Thoracic aorta (tissue), 2 donors: Measurements from ENCODE around the gene PLCXD3. TPM values are rescaled to one million over a fixed set of nuclear protein-coding genes. Genes with fewer than 3 reads are reported as not detected.

Experiments
- ATAC-seq: fragments of 150-250 bp; one replicate; pipeline ENCODE4 v1.8.0; 2017; ENCODE audit warnings: low read depth; ENCODE audit not compliant: insufficient number of reproducible peaks, low FRiP score
- DNase-seq: peaks from one replicate; pipeline ENCODE4 v3.0.0-alpha.2; 2020; ENCODE audit warnings: low spot score
- H3K27ac ChIP-seq, 2 donors: fragments of 200-600 bp; sonication (generic); 1 replicate in 1 of 2; 2 replicates in 1 of 2; pipeline ENCODE4 v1.5.1; 2016; ENCODE audit warnings: mild to moderate bottlenecking in 2 of 2, moderate library complexity in 2 of 2
- H3K27me3 ChIP-seq: fragments of 200-600 bp; sonication (generic); replicated peaks from 2 replicates; pipeline ENCODE4 v1.6.0; 2016; ENCODE audit warnings: mild to moderate bottlenecking; ENCODE audit not compliant: insufficient read depth
- H3K36me3 ChIP-seq: fragments of 200-600 bp; sonication (generic); one replicate; pipeline ENCODE4 v1.5.1; 2016
- H3K4me1 ChIP-seq, 2 donors: fragments of 200-600 bp; sonication (generic); 1 replicate in 1 of 2; 2 replicates in 1 of 2; pipeline versions ENCODE4 v1.5.1 to v1.6.0; 2016; ENCODE audit warnings: low read depth in 2 of 2, mild to moderate bottlenecking in 1 of 2; ENCODE audit not compliant: control insufficient read depth in 1 of 2
- H3K4me3 ChIP-seq: fragments of 200-600 bp; sonication (generic); 2 replicates; pipeline ENCODE4 v1.5.1; 2016; ENCODE audit warnings: mild to moderate bottlenecking
- H3K9me3 ChIP-seq: fragments of 200-600 bp; sonication (generic); 2 replicates; pipeline ENCODE4 v1.5.1; 2016
- total RNA-seq, 2 donors: library from RNA; depleted of rRNA; stranded (reverse); fragments of >200 nt; gene quantifications; one replicate each; pipeline versions ENCODE4 v1.1.0 to v1.2.3, GENCODE V29; 2016
- TF ChIP-seq, protein P1 (sequence below): fragments of 200-600 bp; sonication (generic); IDR thresholded peaks from one replicate; pipeline ENCODE4 v1.5.1; 2019; ENCODE audit warnings: antibody characterized with exemption

The PLCXD3 gene
- total RNA-seq, 2 donors from 2014 or later = 4.3 to 5.9 TPM

DNA sequence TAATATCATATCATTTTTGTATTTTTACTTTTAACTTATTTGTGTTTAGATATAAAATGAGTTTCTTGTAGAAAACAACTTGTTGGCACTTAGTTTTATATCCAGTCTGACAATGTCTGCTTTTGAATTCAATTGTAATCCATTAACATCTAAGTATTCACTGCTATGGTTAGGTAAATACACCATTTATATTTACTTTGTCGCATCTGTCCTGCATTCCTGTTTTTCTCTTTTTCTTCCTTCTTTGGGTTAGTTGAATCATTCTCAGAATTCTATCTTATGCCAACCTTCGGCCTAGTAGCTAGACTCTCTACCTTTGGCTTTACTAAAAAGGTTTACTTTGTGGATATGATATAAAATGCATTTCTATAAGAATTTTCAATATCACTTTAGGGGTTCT is 107.6 kb downstream of the PLCXD3 start:
- Histone ChIP-seq H3K4me3 (no peak overlapping the region), H3K27me3 (no peaks in the 10 kb centered on the region)

DNA sequence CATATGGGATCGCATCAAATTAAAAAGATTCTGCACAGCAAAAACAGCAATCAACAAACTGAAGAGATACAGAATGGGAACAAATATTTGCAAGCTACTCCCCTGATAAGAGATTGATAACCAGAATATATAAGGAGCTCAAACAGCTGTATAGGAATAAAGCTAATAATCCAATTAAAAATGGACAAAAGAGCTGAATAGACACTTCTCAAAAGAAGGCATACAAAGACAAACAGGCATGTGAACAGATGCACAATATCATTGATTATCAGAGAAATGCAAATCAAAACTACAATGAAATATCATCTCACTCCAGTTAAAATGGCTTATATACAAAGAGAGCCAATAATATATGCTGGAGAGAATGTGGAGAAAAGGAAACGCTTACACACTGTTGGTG is 110.6 kb downstream of the PLCXD3 start:
- H3K4me3 ChIP-seq = no peak overlapping the region
- H3K27ac ChIP-seq = no peak overlapping the region
- no peak for ATAC-seq
- H3K4me1 ChIP-seq = no peaks in the 10 kb centered on the region
- no peaks in the 10 kb centered on the region for H3K36me3 ChIP-seq
- DNase-seq = no peak
- peaks cover 7% of the 10 kb centered on the region for H3K9me3 ChIP-seq
- no peaks in the 10 kb centered on the region for H3K27me3 ChIP-seq
- TF ChIP-seq, protein P1, sequence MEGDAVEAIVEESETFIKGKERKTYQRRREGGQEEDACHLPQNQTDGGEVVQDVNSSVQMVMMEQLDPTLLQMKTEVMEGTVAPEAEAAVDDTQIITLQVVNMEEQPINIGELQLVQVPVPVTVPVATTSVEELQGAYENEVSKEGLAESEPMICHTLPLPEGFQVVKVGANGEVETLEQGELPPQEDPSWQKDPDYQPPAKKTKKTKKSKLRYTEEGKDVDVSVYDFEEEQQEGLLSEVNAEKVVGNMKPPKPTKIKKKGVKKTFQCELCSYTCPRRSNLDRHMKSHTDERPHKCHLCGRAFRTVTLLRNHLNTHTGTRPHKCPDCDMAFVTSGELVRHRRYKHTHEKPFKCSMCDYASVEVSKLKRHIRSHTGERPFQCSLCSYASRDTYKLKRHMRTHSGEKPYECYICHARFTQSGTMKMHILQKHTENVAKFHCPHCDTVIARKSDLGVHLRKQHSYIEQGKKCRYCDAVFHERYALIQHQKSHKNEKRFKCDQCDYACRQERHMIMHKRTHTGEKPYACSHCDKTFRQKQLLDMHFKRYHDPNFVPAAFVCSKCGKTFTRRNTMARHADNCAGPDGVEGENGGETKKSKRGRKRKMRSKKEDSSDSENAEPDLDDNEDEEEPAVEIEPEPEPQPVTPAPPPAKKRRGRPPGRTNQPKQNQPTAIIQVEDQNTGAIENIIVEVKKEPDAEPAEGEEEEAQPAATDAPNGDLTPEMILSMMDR = no peak

More for the DNA sequence above, 107.6 kb downstream of the PLCXD3 start:
- DNase-seq (no peak), ATAC-seq (no peak)
- H3K9me3 ChIP-seq = no peaks in the 10 kb centered on the region
- no peaks in the 10 kb centered on the region for H3K4me1 ChIP-seq
- TF ChIP-seq, protein P1 = no peak
- H3K27ac ChIP-seq = no peak overlapping the region
- no peaks in the 10 kb centered on the region for H3K36me3 ChIP-seq

DNA sequence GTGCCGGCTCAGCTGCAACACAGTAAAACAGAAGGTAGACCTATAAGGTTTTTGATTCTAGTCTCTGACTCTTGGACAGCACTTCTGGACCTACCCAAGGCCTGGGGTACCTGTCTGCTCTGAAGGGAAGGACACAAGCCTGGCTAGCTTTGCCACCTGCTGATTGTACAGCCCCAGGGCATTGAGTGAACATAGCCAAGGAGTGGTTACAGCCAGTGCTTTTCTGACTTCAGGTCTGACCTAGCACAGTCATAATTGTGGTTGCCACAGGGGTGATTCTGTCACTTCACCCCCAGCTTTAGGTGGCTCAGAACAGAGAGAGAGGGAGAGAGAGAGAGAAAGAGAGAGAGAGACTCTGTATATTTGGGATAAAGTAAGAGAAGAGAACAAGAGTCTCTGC is 118.4 kb downstream of the PLCXD3 start:
- Histone ChIP-seq H3K4me3 (no peak overlapping the region), H3K27me3 (no peaks in the 10 kb centered on the region), H3K36me3 (no peaks in the 10 kb centered on the region), H3K27ac (no peak overlapping the region), H3K9me3 (peaks cover 13% of the 10 kb centered on the region), H3K4me1 (no peaks in the 10 kb centered on the region)
- ATAC-seq (no peak), DNase-seq (no peak)
- TF ChIP-seq, protein P1 = no peak

DNA sequence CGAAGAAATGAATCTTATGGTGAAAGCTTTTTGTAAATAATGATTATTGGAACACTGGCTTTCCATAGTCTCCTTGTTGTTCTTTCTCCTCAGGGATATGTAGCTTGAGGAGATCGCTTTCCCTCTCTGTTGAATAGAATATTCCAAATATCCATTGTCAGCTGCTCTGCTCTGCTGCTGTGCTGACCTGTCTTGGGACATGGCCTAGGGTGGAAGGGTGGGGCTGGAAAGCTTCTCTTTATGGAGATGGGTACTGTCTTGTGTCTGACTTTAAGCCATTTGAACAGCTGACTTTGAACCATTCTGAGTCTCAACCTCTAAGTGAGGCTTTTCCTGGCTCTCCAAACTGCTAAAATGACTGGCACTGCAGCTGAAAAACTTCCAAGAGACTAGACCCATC is 135.8 kb downstream of the PLCXD3 start:
- TF ChIP-seq, protein P1 = no peak
- H3K9me3 ChIP-seq = no peaks in the 10 kb centered on the region
- no peaks in the 10 kb centered on the region for H3K4me1 ChIP-seq
- no peaks in the 10 kb centered on the region for H3K27me3 ChIP-seq
- H3K27ac ChIP-seq = no peak overlapping the region
- DNase-seq (no peak), ATAC-seq (no peak)
- no peak overlapping the region for H3K4me3 ChIP-seq
- H3K36me3 ChIP-seq = no peaks in the 10 kb centered on the region

DNA sequence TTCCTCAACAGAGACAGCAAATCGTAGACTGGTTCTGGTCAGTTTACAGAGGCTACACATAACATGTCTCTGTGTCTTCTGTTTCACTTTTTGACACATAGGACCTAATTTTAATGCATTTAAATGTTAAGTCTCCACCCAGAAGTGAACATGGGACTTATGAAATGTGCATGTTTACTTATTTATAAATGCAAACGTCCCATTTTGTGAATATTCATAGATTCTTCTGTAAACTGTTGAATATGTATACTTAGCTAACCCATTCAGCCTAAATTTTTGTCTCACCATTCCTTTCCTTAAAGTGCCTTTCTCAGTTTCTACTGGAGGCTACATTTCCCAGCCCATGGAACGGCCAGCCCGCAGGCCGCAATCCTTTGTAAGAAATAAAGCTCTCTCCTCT is 137.2 kb downstream of the PLCXD3 start:
- Histone ChIP-seq H3K36me3 (no peaks in the 10 kb centered on the region), H3K4me3 (no peak overlapping the region), H3K9me3 (no peaks in the 10 kb centered on the region), H3K4me1 (no peaks in the 10 kb centered on the region), H3K27ac (no peak overlapping the region), H3K27me3 (no peaks in the 10 kb centered on the region)
- TF ChIP-seq, protein P1 = no peak
- ATAC-seq (no peak), DNase-seq (no peak)
